Transverse colon (tissue), 4 donors: ENCODE results near the gene CIT. TPM values are rescaled to one million over a fixed set of nuclear protein-coding genes. Genes with fewer than 3 reads are reported as not detected.

Experiments
- DNase-seq: peaks from one replicate; pipeline ENCODE4 v3.0.0-alpha.2; 2019
- H3K27ac ChIP-seq, 4 donors: fragments of 200-600 bp; sonication (generic); 2 replicates each; pipeline ENCODE4 v1.5.1; 2016 to 2018; ENCODE audit warnings: inconsistent platforms in 4 of 4
- H3K27me3 ChIP-seq: fragments of 200-600 bp; sonication (generic); 2 replicates; pipeline ENCODE4 v1.5.1; 2017; ENCODE audit warnings: inconsistent platforms
- H3K36me3 ChIP-seq, 4 donors: fragments of 200-600 bp; sonication (generic); 2 replicates each; pipeline ENCODE4 v1.5.1; 2017 to 2019; ENCODE audit warnings: inconsistent platforms in 4 of 4
- H3K4me1 ChIP-seq, 4 donors: fragments of 200-600 bp; sonication (generic); 2 replicates each; pipeline ENCODE4 v1.5.1; 2017 to 2020; ENCODE audit warnings: inconsistent platforms in 4 of 4
- H3K4me3 ChIP-seq, 4 donors: fragments of 200-600 bp; sonication (generic); 1 replicate in 1 of 4; 2 replicates in 3 of 4; pipeline versions ENCODE4 v1.5.1 to v1.6.1; 2017 to 2019; ENCODE audit warnings: inconsistent platforms in 4 of 4
- H3K9me3 ChIP-seq, 2 donors: fragments of 200-600 bp; sonication (generic); 2 replicates each; pipeline ENCODE4 v1.5.1; 2017 to 2019; ENCODE audit warnings: inconsistent platforms in 2 of 2
- EP300 ChIP-seq: sonication (generic); formaldehyde crosslinking; IDR thresholded peaks from one replicate; pipeline ENCODE4 v1.6.1; 2017; ENCODE audit warnings: antibody characterized with exemption, low read depth
- POLR2A ChIP-seq: fragments of 450-650 bp; IDR thresholded peaks from one replicate; pipeline ENCODE4 v1.6.1; 2016; ENCODE audit warnings: antibody characterized with exemption, mild to moderate bottlenecking, moderate library complexity
- POLR2AphosphoS5 ChIP-seq, 3 donors: sonication (generic); formaldehyde crosslinking; IDR thresholded peaks; one replicate each; pipeline ENCODE4 v1.6.1; 2016; ENCODE audit warnings: antibody characterized with exemption in 3 of 3
- WGBS, 2 donors: methylation state at CpG; one replicate each; pipeline ENCODE4 v1.1.5; 2018; ENCODE audit warnings: low coverage in 1 of 2; 5-methylcytosine and 5-hydroxymethylcytosine counted together
- in situ Hi-C, 4 donors: fragments of 200-750 bp; cut with MboI; loops; one replicate each; pipeline versions ENCODE4 v1.15.0 to v1.15.1; 2017; ENCODE audit warnings: low sequenced_read_pairs in 3 of 4, low pct_ligation_motif_present in 1 of 4, low pct_unique_long_range_greater_than_20kb in 1 of 4
- intact Hi-C: fragments of 100-400 bp; cut with DNase I; formaldehyde crosslinking; loops from one replicate; pipeline ENCODE4 v1.15.1; 2023; ENCODE audit warnings: low total_unique reads
- total RNA-seq, 4 donors: library from RNA; depleted of rRNA; stranded (reverse); fragments of >200 nt; gene quantifications; one replicate each; pipeline ENCODE4 v1.1.0, GENCODE V29; 2016
- TF ChIP-seq, protein P1 (sequence below), 5 experiments: fragments of 200-600 bp in 3 of 5; fragments of 450-650 bp in 2 of 5; sonication (generic) in 3 of 5; IDR thresholded peaks; 1 replicate in 2 of 5; 2 replicates in 3 of 5; pipeline ENCODE4 v1.5.1; 2016 to 2017; ENCODE audit warnings: antibody characterized with exemption in 5 of 5, inconsistent platforms in 3 of 5, mild to moderate bottlenecking in 2 of 5, moderate library complexity in 1 of 5

Gene CIT
- total RNA-seq, 4 donors from 2014 or later, result 1.1 to 51.1 (median 7.1) TPM

DNA sequence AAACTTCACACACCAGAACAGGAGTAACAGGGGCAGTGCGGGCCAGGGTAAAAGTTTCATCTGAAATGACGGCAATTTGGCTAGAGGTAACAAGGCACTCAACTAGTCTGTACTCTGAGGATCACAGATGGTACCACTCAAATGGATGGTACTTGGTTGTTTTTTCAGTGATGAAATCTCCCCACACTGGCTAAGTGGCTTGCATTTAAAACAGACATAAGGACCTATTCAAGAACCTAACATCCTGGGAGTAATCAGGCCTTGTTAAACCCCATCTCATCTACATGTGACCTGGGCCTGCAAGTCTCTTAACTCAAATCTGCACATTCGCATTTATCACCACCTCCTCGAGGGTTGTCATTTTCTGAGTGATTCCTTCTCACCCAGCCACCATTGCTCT, 118.4 kb downstream of the CIT start:
- DNase-seq, result no peak
- H3K27ac ChIP-seq, result no peak overlapping the region
- H3K36me3 ChIP-seq, result no peaks in the 10 kb centered on the region
- in situ Hi-C loops, result no loop called here
- intact Hi-C loops, result no loop called here
- no peak overlapping the region for H3K4me3 ChIP-seq
- no peak for TF ChIP-seq EP300
- H3K27me3 ChIP-seq, result no peaks in the 10 kb centered on the region
- 95 to 96% methylated on average over 4 of the region's 4 CpGs for WGBS, 2 donors
- no peaks in the 10 kb centered on the region for H3K9me3 ChIP-seq
- no peaks in the 10 kb centered on the region for H3K4me1 ChIP-seq

DNA sequence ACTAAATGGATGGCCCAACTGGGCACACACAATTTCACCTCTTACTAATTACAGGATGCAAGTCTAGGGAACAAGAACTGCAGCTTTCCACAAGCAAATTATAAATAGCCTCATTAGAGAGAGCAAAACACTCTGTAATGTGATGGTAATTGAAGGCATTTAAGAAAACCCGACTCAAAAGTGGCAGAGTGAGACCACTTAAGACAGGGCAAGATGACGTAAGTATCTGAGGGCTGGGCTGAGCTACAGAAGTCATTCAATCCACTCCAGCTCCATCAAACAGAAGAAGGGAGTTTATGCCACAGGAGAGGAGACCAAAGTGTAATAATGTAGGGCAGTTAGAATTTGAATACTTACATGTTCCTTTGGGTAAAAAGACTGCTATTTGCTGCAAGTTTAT, 118.9 kb downstream of the CIT start:
- no peak for DNase-seq
- WGBS, 2 donors, result 96 to 100% methylated on average over 2 of the region's 2 CpGs
- H3K27ac ChIP-seq, result no peak overlapping the region
- no peaks in the 10 kb centered on the region for H3K9me3 ChIP-seq
- intact Hi-C loops, result no loop called here
- H3K4me3 ChIP-seq, result no peak overlapping the region
- H3K4me1 ChIP-seq, result no peaks in the 10 kb centered on the region
- H3K36me3 ChIP-seq, result no peaks in the 10 kb centered on the region
- no peaks in the 10 kb centered on the region for H3K27me3 ChIP-seq
- in situ Hi-C loops, result no loop called here
- TF ChIP-seq EP300 (no peak), POLR2AphosphoS5 (IDR thresholded peaks at IDR 0.05) (no peak), POLR2A (no peak)
- TF ChIP-seq, protein P1, sequence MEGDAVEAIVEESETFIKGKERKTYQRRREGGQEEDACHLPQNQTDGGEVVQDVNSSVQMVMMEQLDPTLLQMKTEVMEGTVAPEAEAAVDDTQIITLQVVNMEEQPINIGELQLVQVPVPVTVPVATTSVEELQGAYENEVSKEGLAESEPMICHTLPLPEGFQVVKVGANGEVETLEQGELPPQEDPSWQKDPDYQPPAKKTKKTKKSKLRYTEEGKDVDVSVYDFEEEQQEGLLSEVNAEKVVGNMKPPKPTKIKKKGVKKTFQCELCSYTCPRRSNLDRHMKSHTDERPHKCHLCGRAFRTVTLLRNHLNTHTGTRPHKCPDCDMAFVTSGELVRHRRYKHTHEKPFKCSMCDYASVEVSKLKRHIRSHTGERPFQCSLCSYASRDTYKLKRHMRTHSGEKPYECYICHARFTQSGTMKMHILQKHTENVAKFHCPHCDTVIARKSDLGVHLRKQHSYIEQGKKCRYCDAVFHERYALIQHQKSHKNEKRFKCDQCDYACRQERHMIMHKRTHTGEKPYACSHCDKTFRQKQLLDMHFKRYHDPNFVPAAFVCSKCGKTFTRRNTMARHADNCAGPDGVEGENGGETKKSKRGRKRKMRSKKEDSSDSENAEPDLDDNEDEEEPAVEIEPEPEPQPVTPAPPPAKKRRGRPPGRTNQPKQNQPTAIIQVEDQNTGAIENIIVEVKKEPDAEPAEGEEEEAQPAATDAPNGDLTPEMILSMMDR (IDR thresholded peaks at IDR 0.05), result no peak

DNA sequence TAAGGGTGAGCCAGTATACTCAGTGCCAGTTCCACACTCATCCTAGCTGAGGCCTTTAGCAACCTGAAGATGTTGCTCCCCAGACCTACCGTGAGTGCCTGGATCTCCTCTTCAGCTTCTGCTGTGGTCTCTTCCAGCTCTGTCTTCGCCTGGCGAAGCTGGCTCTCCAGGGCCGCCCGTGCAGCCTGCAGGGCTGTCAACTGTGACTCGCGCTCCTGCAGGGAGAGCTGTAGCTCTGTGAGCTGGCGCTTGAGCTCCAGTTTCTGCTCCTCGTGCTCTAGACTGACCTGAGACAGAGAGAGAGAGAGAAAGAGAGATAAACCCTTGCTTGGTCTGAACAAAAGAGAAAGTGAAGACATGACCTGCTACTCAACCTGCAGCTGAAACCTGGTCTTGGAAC, 125.2 kb downstream of the CIT start:
- TF ChIP-seq POLR2AphosphoS5 (IDR thresholded peaks at IDR 0.05) (no peak), EP300 (no peak), POLR2A (no peak)
- TF ChIP-seq, protein P1 (IDR thresholded peaks at IDR 0.05), result no peak
- Histone ChIP-seq H3K27me3 (no peaks in the 10 kb centered on the region), H3K36me3 (no peaks in the 10 kb centered on the region), H3K9me3 (no peaks in the 10 kb centered on the region), H3K27ac (no peak overlapping the region), H3K4me3 (no peak overlapping the region), H3K4me1 (no peaks in the 10 kb centered on the region)
- 93% methylated on average over 9 of the region's 9 CpGs; no CpG with 5 or more reads in 1 of the 2 donors for WGBS, 2 donors
- DNase-seq, result no peak
- intact Hi-C loops (no loop called here), in situ Hi-C loops (no loop called here)

DNA sequence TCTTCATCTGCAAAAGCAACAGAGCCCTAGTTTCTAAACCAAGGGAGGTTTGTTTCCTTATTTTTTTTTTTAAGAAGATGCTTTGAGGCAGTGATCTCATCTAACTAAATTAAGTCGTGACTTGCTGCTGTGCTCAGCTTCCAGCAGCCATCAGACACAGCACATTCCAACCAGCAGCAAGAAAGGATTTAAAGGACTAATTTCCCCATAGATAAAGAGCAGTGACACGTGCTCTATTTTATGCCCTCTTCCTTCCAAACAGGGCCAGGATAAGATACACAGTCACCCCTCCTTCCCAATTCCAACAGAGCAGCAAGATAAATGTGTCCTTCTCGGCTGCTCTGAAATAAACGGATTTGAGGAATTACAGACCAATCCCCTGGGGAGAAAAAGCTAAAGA, 127.5 kb downstream of the CIT start:
- Histone ChIP-seq H3K9me3 (peaks cover 7 to 13% of the 10 kb centered on the region in 2 donors), H3K36me3 (no peaks in the 10 kb centered on the region), H3K4me1 (no peaks in the 10 kb centered on the region), H3K27me3 (no peaks in the 10 kb centered on the region), H3K27ac (no peak overlapping the region), H3K4me3 (no peak overlapping the region)
- TF ChIP-seq, protein P1 (IDR thresholded peaks at IDR 0.05), result no peak
- TF ChIP-seq POLR2AphosphoS5 (IDR thresholded peaks at IDR 0.05), result no peak
- TF ChIP-seq POLR2A, result no peak
- no peak for TF ChIP-seq EP300
- in situ Hi-C loops, result no loop called here
- 63 to 84% methylated on average over 4 of the region's 4 CpGs for WGBS, 2 donors
- DNase-seq, result no peak
- intact Hi-C loops, result no loop called here

DNA sequence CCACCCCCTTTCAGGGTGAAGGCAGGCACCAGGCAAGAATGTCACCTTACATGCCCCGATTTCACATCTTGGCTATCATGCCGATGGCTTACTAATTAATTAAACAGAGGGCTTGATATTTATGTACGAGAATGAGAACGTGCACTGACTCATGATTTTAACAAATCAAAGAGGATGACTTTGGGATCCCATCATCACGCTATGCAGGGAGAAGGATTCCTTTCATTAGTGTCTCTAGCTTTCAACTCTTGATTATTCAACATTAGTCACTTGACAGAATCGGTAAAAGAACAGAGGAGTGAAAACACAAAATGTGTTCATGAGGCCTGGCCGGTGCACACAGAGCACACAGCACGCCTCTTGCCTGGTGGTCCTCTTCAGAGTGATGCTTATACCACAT, 128.6 kb downstream of the CIT start:
- no peaks in the 10 kb centered on the region for H3K27me3 ChIP-seq
- in situ Hi-C loops, result no loop called here
- H3K9me3 ChIP-seq, result peaks cover 7 to 13% of the 10 kb centered on the region in 2 donors
- intact Hi-C loops, result no loop called here
- no peaks in the 10 kb centered on the region for H3K4me1 ChIP-seq
- no peak overlapping the region for H3K4me3 ChIP-seq
- H3K27ac ChIP-seq, result no peak overlapping the region
- WGBS, 2 donors, result 94 to 95% methylated on average over 5 to 8 of the region's 8 CpGs
- TF ChIP-seq, protein P1 (IDR thresholded peaks at IDR 0.05), result no peak
- TF ChIP-seq EP300, result no peak
- TF ChIP-seq POLR2A, result no peak
- no peak for TF ChIP-seq POLR2AphosphoS5 (IDR thresholded peaks at IDR 0.05)
- no peak for DNase-seq
- no peaks in the 10 kb centered on the region for H3K36me3 ChIP-seq
